Hepatocyte (in vitro differentiated cells): ENCODE measurements around the gene TM6SF1.

Experiments
- CTCF ChIP-seq: fragments of 200-600 bp; sonication (generic); IDR thresholded peaks from 2 replicates; pipeline ENCODE4 v1.5.1; 2016; ENCODE audit warnings: antibody characterized with exemption, mild to moderate bottlenecking; ENCODE audit not compliant: poor library complexity
- EZH2 ChIP-seq: fragments of 200-600 bp; sonication (generic); IDR thresholded peaks from 2 replicates; pipeline ENCODE4 v1.6.1; 2016; ENCODE audit warnings: antibody characterized with exemption, mild to moderate bottlenecking, borderline replicate concordance

- TF ChIP-seq EZH2 (no peak), CTCF (no peak)
Measured at GRCh38 chr15:83118291-83118827, 10.9 kb downstream of the TM6SF1 start.
